HG03439 (cell line): ENCODE measurements around the gene C1QC.

Source experiments
- ATAC-seq: cut with Tn5 transposase; IDR thresholded peaks from one replicate; pipeline ENCODE4 v1.9.1; 2021; ENCODE audit warnings: mild to moderate bottlenecking, moderate library complexity; ENCODE audit not compliant: unreplicated experiment

Gene C1QC

DNA sequence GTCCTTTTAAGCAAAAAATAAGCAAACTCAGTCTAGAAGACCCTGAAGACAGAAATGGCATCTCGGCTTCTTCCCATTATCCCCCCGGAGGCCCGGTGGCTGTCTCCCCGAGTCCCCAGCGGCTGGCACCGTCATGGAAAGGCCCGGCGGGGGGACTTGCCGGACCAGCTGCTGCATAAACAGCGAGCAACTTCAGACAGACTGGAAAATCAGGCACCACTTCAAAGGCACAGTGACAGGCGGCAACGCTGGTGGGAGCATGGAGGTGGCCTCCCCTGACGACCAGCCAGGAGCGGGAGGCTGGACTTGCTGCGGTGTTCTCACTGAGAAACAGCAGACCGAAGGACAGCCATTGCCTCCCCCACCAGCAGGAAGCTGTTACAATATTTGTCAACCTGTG, 25.4 kb upstream of the C1QC start:
- no peak for ATAC-seq

GRCh38 chr1:22619252-22619651, 24.2 kb upstream of the C1QC start:
- no peak for ATAC-seq

DNA sequence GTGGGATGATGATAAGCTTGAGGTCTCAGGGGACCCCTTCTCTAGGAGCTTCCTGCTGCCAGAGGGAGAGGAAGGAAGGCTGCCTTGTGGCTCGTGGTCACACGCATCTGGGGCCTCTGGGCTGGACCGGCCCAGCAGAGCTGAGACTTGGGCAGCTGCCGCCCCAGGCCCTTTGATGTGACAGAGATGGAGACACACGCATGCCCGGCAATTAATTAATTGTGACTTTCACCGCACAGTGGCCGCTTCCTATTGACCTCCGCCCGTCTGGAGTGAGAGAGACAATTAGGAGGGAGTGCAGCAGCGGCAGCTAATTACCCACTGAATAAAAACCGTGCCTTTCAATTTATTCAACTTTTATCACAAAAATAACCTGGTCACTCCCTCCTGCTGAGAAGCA, 23.6 kb upstream of the C1QC start:
- no peak for ATAC-seq

- ATAC-seq, result no peak
Observed at GRCh38 chr1:22621761-22622160, 21.7 kb upstream of the C1QC start.

GRCh38 chr1:22625262-22625925, 18.0 kb upstream of the C1QC start:
- no peak for ATAC-seq

GRCh38 chr1:22626237-22627157, 16.9 kb upstream of the C1QC start:
- no peak for ATAC-seq

DNA sequence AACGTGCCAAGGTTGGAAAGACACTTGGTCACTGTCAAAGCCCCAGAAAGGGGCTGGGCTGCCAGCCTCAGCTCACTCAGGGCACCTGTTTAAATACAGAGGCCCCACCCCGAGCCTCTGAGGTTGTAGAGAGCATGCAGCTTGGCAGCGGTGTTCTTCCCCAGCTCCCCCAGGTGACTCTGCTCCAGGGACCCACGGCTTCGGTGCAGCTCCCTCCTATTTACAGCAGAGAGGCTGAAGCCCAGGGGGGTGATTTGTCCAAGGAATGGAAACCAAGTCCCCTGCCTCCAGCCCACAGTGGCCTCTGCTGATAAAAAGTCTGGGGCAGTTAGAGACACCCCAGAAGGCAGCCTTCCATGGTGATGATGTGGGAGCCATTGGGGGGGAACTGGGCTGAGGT, 16.1 kb upstream of the C1QC start:
- no peak for ATAC-seq

GRCh38 chr1:22628698-22629444, 14.6 kb upstream of the C1QC start:
- ATAC-seq, result no peak

DNA sequence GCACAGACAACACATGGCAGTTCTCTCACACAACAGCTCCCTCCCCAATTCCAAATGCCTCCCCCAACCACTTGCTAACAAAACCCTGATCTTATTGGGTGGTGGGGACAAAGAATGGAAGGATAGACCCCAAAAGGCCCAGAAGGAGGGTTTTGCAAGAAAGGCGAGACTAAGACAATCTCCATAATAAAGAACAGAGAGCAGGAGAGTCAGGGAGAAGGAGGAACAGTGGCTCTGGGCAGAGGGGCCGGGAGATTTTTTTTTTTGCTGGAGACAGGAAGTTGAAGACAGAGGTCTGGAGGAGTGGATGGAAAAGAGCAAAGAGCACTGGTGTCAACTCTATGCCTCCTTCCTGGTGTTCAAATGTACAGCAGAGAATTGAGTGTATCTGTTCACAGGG, 13.5 kb upstream of the C1QC start:
- ATAC-seq, result no peak

DNA sequence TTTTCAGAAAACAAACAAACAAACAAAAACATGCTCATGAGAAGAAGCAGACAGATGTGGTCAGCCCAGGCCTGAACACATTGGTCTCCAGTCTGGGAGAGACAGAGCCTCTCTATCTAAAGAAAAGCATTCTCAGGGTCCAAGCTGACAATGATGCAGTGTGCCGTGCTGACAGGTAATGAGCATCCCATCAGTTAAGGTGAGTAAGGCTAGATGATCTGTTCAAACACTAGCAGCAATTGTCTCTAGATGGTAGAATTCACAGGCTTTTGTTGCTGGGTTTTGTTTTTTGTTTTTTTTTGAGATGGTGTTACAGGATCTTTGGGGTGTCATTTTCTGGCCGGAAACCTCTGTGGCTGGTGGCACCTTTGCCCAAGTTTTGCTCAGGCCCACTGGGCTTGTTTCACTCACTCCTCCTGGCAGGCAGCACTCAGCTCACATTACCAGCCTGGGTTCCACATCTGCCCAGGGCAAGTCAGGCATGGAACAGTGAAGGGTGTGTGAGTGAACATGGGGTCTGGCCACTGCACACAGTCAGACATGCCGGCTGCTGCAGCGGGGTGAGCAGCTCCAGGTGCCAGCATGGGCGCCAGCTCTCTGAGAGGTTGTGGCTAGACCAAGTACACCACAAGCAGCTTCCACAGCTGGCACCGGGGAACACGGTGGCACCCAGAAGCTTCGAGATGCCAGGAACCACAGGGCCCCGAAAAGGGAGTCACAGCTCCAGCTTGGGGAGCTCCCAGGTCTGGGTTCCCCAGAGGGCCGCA, 9.6 kb upstream of the C1QC start:
- no peak for ATAC-seq

DNA sequence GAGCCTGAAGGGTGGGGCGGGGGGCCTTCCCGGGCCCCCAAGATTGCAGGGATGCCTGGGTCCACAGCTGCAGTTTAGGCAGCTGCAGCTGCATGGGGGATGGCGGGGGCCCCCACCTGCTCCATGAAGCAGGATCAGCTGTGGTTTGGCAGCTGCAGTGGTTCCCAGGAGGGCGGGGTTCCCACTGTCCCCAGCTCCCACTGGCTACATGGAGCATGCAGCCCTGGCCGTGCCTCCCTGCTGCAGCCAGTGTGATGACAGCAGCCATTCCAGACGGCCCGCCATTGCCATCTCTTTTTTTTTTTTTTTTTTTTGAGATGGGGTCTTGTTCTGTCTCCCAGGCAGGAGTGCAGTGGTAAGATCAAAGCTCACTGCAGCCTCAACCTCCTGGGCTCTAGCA, 8.0 kb upstream of the C1QC start:
- ATAC-seq, result no peak

- no peak for ATAC-seq
Observed at GRCh38 chr1:22636353-22636752, 7.1 kb upstream of the C1QC start, which contains the start of gene C1QA. TSS of gene C1QA (plus strand) at chr1:22636628. CDS start at chr1:22637617, 989 bp downstream.

DNA sequence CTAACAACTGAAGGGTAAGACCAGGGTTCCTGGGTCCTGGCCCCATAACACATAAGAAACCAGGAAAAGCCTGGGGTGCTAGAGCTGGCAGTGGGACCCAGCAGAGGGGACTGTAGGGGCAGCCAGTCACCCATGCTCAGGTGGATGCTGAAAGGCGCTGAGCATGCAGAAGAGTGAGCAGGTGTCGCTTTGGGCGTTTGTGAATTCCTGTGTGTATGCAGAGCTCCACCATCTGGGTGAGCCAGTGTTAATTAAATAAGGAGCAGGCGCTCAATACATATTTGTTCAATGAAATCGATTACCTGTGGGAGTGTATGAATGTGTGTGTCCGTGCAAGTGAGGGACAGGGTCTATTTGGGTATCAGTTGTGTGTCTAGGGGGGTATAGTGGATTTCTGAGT, 6.5 kb upstream of the C1QC start:
- no peak for ATAC-seq

GRCh38 chr1:22637907-22638445, 5.5 kb upstream of the C1QC start:
- ATAC-seq, result no peak

GRCh38 chr1:22638476-22639234, 4.8 kb upstream of the C1QC start:
- ATAC-seq, result no peak

- no peak for ATAC-seq
Observed at GRCh38 chr1:22639286-22639685, 4.1 kb upstream of the C1QC start.

GRCh38 chr1:22641247-22641646, 2.2 kb upstream of the C1QC start:
- ATAC-seq, result no peak

GRCh38 chr1:22641906-22642636, 1.4 kb upstream of the C1QC start:
- ATAC-seq, result no peak

- no peak for ATAC-seq
Observed at GRCh38 chr1:22643928-22644327, 495 bp downstream of the C1QC start.
